Smooth muscle cell (in vitro differentiated cells): ENCODE data around the gene MALT1. TPM values are rescaled to one million over a fixed set of nuclear protein-coding genes. Genes with fewer than 3 reads are reported as not detected.

Source experiments
- DNase-seq: peaks from one replicate; lab custom pipeline; 2025; ENCODE audit not compliant: unreplicated experiment; lab: John Stamatoyannopoulos, UW
- H2AFZ ChIP-seq: fragments of 200-600 bp; sonication (generic); 2 replicates; pipeline ENCODE4 v1.6.0; 2016; ENCODE audit warnings: antibody characterized with exemption, low read depth, mild to moderate bottlenecking
- H3F3A ChIP-seq: fragments of 200-600 bp; sonication (generic); 2 replicates; pipeline ENCODE4 v1.6.0; 2017; ENCODE audit warnings: antibody characterized with exemption, low read depth
- H3K27ac ChIP-seq: fragments of 200-600 bp; sonication (generic); 2 replicates; pipeline ENCODE4 v1.5.1; 2016; ENCODE audit warnings: low read depth, mild to moderate bottlenecking
- H3K27me3 ChIP-seq: fragments of 200-600 bp; sonication (generic); 2 replicates; pipeline ENCODE4 v1.6.1; 2016; ENCODE audit warnings: low read depth, mild to moderate bottlenecking
- H3K36me3 ChIP-seq: fragments of 200-600 bp; sonication (generic); 2 replicates; pipeline ENCODE4 v1.5.1; 2016; ENCODE audit warnings: low read depth
- H3K4me1 ChIP-seq: fragments of 200-600 bp; sonication (generic); 2 replicates; pipeline ENCODE4 v1.5.1; 2016; ENCODE audit warnings: low read depth
- H3K4me2 ChIP-seq: fragments of 200-600 bp; sonication (generic); 2 replicates; pipeline ENCODE4 v1.6.0; 2016; ENCODE audit warnings: mild to moderate bottlenecking
- H3K4me3 ChIP-seq: fragments of 200-600 bp; sonication (generic); 2 replicates; pipeline ENCODE4 v1.5.1; 2016; ENCODE audit warnings: mild to moderate bottlenecking
- H3K79me2 ChIP-seq: fragments of 200-600 bp; sonication (generic); 2 replicates; pipeline ENCODE4 v1.6.0; 2016; ENCODE audit warnings: low read depth, mild to moderate bottlenecking
- H3K9ac ChIP-seq: fragments of 200-600 bp; sonication (generic); 2 replicates; pipeline ENCODE4 v1.6.0; 2016; ENCODE audit warnings: low read depth
- H3K9me3 ChIP-seq: fragments of 200-600 bp; sonication (generic); replicated peaks from 2 replicates; pipeline ENCODE4 v1.5.1; 2016; ENCODE audit warnings: low read depth
- H4K20me1 ChIP-seq: fragments of 200-600 bp; sonication (generic); 2 replicates; pipeline ENCODE4 v1.6.0; 2016; ENCODE audit warnings: low read depth
- CTCF ChIP-seq: fragments of 200-600 bp; sonication (generic); IDR thresholded peaks from 2 replicates; pipeline ENCODE4 v1.5.1; 2017; ENCODE audit warnings: borderline replicate concordance, mild to moderate bottlenecking, antibody characterized with exemption; ENCODE audit not compliant: insufficient read depth, poor library complexity, severe bottlenecking
- WGBS: methylation state at CpG from one replicate; pipeline ENCODE4 v1.1.7; 2016; ENCODE audit warnings: low lambda C conversion rate; 5-methylcytosine and 5-hydroxymethylcytosine counted together
- polyA plus RNA-seq: library from polyadenylated mRNA; unstranded; fragments of >200 nt; fragmentation: Nextera tagmentation; extraction: Ambion mirVana; gene quantifications from 2 replicates; pipeline ENCODE4 v1.2.1, GENCODE V29; 2016
- total RNA-seq: library from RNA; depleted of rRNA; stranded (reverse); fragments of >200 nt; gene quantifications from 2 replicates; pipeline ENCODE4 v1.2.3, GENCODE V29; 2014

Gene MALT1
- total and polyA plus RNA-seq, 2 experiments from 2014 or later: 12.4 to 42.2 TPM

- H3K9me3 ChIP-seq: no peaks in the 10 kb centered on the region
- no peak overlapping the region for H3K9ac ChIP-seq
- no peaks in the 10 kb centered on the region for H3F3A ChIP-seq
- peaks cover 8% of the 10 kb centered on the region for H3K36me3 ChIP-seq
- DNase-seq: no peak
- peaks cover 27% of the 10 kb centered on the region for H3K79me2 ChIP-seq
- WGBS: 98% methylated on average over 1 of the region's 1 CpG
- no peak for TF ChIP-seq CTCF
- peaks cover 88% of the 10 kb centered on the region for H4K20me1 ChIP-seq
- no peaks in the 10 kb centered on the region for H3K27me3 ChIP-seq
- no peak overlapping the region for H2AFZ ChIP-seq
- no peak overlapping the region for H3K27ac ChIP-seq
- no peak overlapping the region for H3K4me3 ChIP-seq
- H3K4me1 ChIP-seq: no peaks in the 10 kb centered on the region
- H3K4me2 ChIP-seq: no peak overlapping the region
Observed at GRCh38 chr18:58694221-58694620, 23.0 kb downstream of the MALT1 start.

GRCh38 chr18:58694720-58695468 lies 23.6 kb downstream of the MALT1 start:
- Histone ChIP-seq H3F3A (no peaks in the 10 kb centered on the region), H3K4me1 (no peaks in the 10 kb centered on the region), H3K27ac (no peak overlapping the region), H3K36me3 (peaks cover 8% of the 10 kb centered on the region), H2AFZ (no peak overlapping the region), H4K20me1 (peaks cover 85% of the 10 kb centered on the region), H3K9me3 (no peaks in the 10 kb centered on the region), H3K4me2 (no peak overlapping the region), H3K27me3 (no peaks in the 10 kb centered on the region), H3K79me2 (peaks cover 21% of the 10 kb centered on the region), H3K4me3 (no peak overlapping the region), H3K9ac (no peak overlapping the region)
- no peak for TF ChIP-seq CTCF
- WGBS: 87% methylated on average over 8 of the region's 8 CpGs
- DNase-seq: no peak

GRCh38 chr18:58695772-58696171 lies 24.5 kb downstream of the MALT1 start:
- WGBS: 95% methylated on average over 5 of the region's 5 CpGs
- no peak for DNase-seq
- Histone ChIP-seq H3K9ac (no peak overlapping the region), H4K20me1 (peaks cover 76% of the 10 kb centered on the region), H2AFZ (no peak overlapping the region), H3K36me3 (peaks cover 8% of the 10 kb centered on the region), H3F3A (no peaks in the 10 kb centered on the region), H3K27me3 (no peaks in the 10 kb centered on the region), H3K79me2 (peaks cover 18% of the 10 kb centered on the region), H3K4me1 (no peaks in the 10 kb centered on the region), H3K27ac (no peak overlapping the region), H3K9me3 (no peaks in the 10 kb centered on the region), H3K4me3 (no peak overlapping the region), H3K4me2 (no peak overlapping the region)
- TF ChIP-seq CTCF: no peak

- Histone ChIP-seq H2AFZ (no peak overlapping the region), H3F3A (no peaks in the 10 kb centered on the region), H3K4me1 (no peaks in the 10 kb centered on the region), H3K9ac (no peak overlapping the region), H3K4me3 (no peak overlapping the region), H3K27me3 (no peaks in the 10 kb centered on the region), H3K27ac (no peak overlapping the region), H3K79me2 (peaks cover 18% of the 10 kb centered on the region), H3K9me3 (no peaks in the 10 kb centered on the region), H4K20me1 (peaks cover 63% of the 10 kb centered on the region), H3K36me3 (peaks cover 18% of the 10 kb centered on the region), H3K4me2 (no peak overlapping the region)
- TF ChIP-seq CTCF: no peak
- WGBS: 91% methylated on average over 4 of the region's 4 CpGs
- no peak for DNase-seq
Observed at GRCh38 chr18:58697146-58697545, 25.9 kb downstream of the MALT1 start.
